Measurements from ENCODE around the gene ITPR1.

GRCh38 chr3:4797201-4797705 is 304.1 kb downstream of the ITPR1 start:
- no peak for TF ChIP-seq CTCF (conservative IDR thresholded peaks at IDR 0.05; ENCODE audit: low read length)
- no peak for TF ChIP-seq EZH2phosphoT487 (IDR thresholded peaks at IDR 0.05; ENCODE audit: borderline replicate concordance)

Measured in Loucy (cell line).